Kidney glomerular epithelial cell (primary cell): ENCODE measurements around the gene RAB40C.
"Not testable (repeated sequence)": the region's sequence is repeated elsewhere in the genome, so short reads cannot be mapped to it uniquely, and the experiment has no call there.

Experiments
- DNase-seq: peaks from one replicate; lab custom pipeline; 2025; lab: John Stamatoyannopoulos, UW

RAB40C gene

GRCh38 chr16:590815-591200 lies 942 bp downstream of the RAB40C start:
- no peak for DNase-seq

- no peak for DNase-seq
These were observed 1.4 kb downstream of the RAB40C start for GRCh38 chr16:591231-591630.

- DNase-seq, result no peak
These were observed 2.1 kb downstream of the RAB40C start for GRCh38 chr16:591892-592517.

- DNase-seq, result no peak
These were observed 2.8 kb downstream of the RAB40C start for GRCh38 chr16:592518-593306.

GRCh38 chr16:593406-593805 lies 3.5 kb downstream of the RAB40C start:
- no peak for DNase-seq

- no peak for DNase-seq
These were observed 3.9 kb downstream of the RAB40C start for GRCh38 chr16:593807-594206.

- no peak for DNase-seq
These were observed 5.2 kb downstream of the RAB40C start for GRCh38 chr16:595094-595528.

GRCh38 chr16:595942-596735 lies 6.3 kb downstream of the RAB40C start:
- no peak for DNase-seq

- no peak for DNase-seq
These were observed 6.8 kb downstream of the RAB40C start for GRCh38 chr16:596736-597060.

GRCh38 chr16:597655-598054 lies 7.8 kb downstream of the RAB40C start:
- DNase-seq, result not testable (repeated sequence)

- no peak for DNase-seq
These were observed 9.2 kb downstream of the RAB40C start for GRCh38 chr16:598823-599739.

- DNase-seq, result no peak
These were observed 10.9 kb downstream of the RAB40C start for GRCh38 chr16:600781-601180.

GRCh38 chr16:603933-604332 lies 14.1 kb downstream of the RAB40C start:
- no peak for DNase-seq

GRCh38 chr16:606656-607307 lies 16.9 kb downstream of the RAB40C start:
- no peak for DNase-seq

- DNase-seq, result no peak
These were observed 18.2 kb downstream of the RAB40C start for GRCh38 chr16:608019-608418.

GRCh38 chr16:609316-609715 lies 19.4 kb downstream of the RAB40C start:
- DNase-seq, result no peak

- DNase-seq, result no peak
These were observed 20.1 kb downstream of the RAB40C start for GRCh38 chr16:609984-610383.

- no peak for DNase-seq
These were observed 20.9 kb downstream of the RAB40C start for GRCh38 chr16:610513-611381.

- no peak for DNase-seq
These were observed 25.3 kb downstream of the RAB40C start for GRCh38 chr16:615122-615521.
